T-helper 1 cell treated with Interleukin-12 subunit alpha and Interleukin-12 subunit beta and Interleukin-4 antibody, amounts not matched to agents 30 μg/mL and 1 μg/mL, for 36 hours (primary cell): Measurements from ENCODE around the gene SNX7.

ENCODE experiments used
- H3K27ac Mint-ChIP-seq: one replicate; pipeline ENCODE4 v1.8.0; 2021; ENCODE audit warnings: mild to moderate bottlenecking, mixed read lengths
- H3K27me3 Mint-ChIP-seq: one replicate; pipeline ENCODE4 v1.8.0; 2021; ENCODE audit warnings: low read depth, mixed read lengths
- H3K36me3 Mint-ChIP-seq: one replicate; pipeline ENCODE4 v1.8.0; 2021; ENCODE audit warnings: low read depth, mixed read lengths
- H3K4me1 Mint-ChIP-seq: one replicate; pipeline ENCODE4 v1.8.0; 2021; ENCODE audit warnings: low read depth, mixed read lengths
- H3K4me3 Mint-ChIP-seq: one replicate; pipeline ENCODE4 v1.8.0; 2021; ENCODE audit warnings: mild to moderate bottlenecking, moderate library complexity, mixed read lengths
- H3K9me3 Mint-ChIP-seq: one replicate; pipeline ENCODE4 v1.8.0; 2021; ENCODE audit warnings: mixed read lengths

SNX7 gene

GRCh38 chr1:98675282-98675681 lies 13.8 kb downstream of the SNX7 start:
- no peaks in the 10 kb centered on the region for H3K9me3 Mint-ChIP-seq
- H3K27ac Mint-ChIP-seq = no peak overlapping the region
- H3K36me3 Mint-ChIP-seq = no peaks in the 10 kb centered on the region
- H3K4me3 Mint-ChIP-seq = no peak overlapping the region
- no peaks in the 10 kb centered on the region for H3K27me3 Mint-ChIP-seq
- H3K4me1 Mint-ChIP-seq = no peaks in the 10 kb centered on the region

DNA sequence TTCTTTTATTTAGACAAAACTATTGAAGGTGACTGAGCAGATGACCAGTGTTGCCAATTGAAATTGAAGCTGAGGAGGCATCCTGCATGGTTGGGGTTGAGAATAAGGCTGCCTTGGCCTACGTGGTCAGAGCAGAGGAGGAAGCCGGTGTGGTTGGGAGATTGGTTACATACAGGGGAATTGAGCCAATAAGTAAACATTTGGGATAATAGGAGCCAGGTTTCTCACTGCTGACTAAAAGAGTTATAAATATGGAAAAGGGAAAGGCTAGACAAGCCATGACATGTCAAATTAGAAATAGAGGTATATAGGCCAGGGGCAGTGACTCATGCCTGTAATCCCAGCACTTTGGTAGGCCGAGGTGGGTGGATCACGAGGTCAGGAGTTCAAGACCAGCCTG lies 15.8 kb downstream of the SNX7 start:
- Mint-ChIP-seq H3K36me3 (no peaks in the 10 kb centered on the region), H3K27me3 (no peaks in the 10 kb centered on the region), H3K27ac (no peak overlapping the region), H3K4me3 (no peak overlapping the region), H3K4me1 (no peaks in the 10 kb centered on the region), H3K9me3 (no peaks in the 10 kb centered on the region)

DNA sequence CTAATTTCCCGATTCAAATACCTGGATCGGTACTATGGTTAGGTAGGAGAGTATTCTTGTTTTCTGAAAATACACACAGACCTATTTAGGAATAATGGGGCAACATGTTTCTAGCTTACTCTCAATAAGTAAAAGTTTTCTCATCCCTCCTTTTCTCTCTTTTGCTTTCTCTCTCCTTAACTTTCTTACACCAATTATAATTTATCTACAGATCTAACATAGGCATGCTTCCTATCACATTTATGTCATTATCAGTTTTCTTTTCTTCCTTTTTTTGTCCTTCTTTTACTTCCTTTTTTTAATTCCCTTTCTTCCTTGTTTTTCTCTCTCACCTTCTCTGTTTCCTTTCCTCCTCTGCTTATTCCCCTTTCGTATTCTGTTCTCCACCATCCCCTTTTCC lies 20.3 kb downstream of the SNX7 start:
- H3K4me1 Mint-ChIP-seq = no peaks in the 10 kb centered on the region
- H3K36me3 Mint-ChIP-seq = no peaks in the 10 kb centered on the region
- H3K4me3 Mint-ChIP-seq = no peak overlapping the region
- H3K27me3 Mint-ChIP-seq = no peaks in the 10 kb centered on the region
- H3K27ac Mint-ChIP-seq = no peak overlapping the region
- no peaks in the 10 kb centered on the region for H3K9me3 Mint-ChIP-seq

DNA sequence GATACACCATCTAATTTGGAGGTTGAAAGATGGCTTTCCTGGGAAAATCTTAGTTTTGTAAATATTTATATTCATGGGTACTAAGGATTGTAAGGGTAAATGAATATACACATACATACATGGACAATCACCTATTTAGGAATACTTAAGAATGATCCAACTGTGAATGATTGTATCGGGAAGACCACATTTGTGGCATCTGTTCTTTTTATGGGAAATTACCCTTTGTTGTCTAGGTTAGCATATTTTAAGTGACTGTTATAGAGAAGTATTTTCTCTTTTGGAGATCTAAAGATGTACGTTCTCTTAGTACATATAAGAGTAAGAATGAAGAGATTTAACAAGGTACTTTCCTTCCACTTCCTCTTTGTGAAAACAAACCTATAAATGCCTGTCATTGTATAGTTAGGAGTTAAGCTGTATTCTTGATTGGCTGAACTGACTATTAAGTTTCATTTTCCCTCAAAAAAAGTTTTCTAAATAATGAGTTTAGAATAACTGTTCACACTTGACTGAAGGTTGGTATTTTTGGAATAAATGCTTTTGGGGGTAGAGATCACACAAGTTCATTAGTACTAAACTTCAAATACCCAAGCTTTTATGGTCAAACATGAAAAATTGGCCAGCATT lies 26.7 kb downstream of the SNX7 start:
- Mint-ChIP-seq H3K4me3 (no peak overlapping the region), H3K9me3 (no peaks in the 10 kb centered on the region), H3K4me1 (no peaks in the 10 kb centered on the region), H3K27ac (no peak overlapping the region), H3K36me3 (no peaks in the 10 kb centered on the region), H3K27me3 (no peaks in the 10 kb centered on the region)

- no peaks in the 10 kb centered on the region for H3K27me3 Mint-ChIP-seq
- H3K9me3 Mint-ChIP-seq = no peaks in the 10 kb centered on the region
- no peak overlapping the region for H3K4me3 Mint-ChIP-seq
- H3K36me3 Mint-ChIP-seq = no peaks in the 10 kb centered on the region
- no peaks in the 10 kb centered on the region for H3K4me1 Mint-ChIP-seq
- no peak overlapping the region for H3K27ac Mint-ChIP-seq
These were observed 29.1 kb downstream of the SNX7 start for GRCh38 chr1:98690576-98690975.

- no peaks in the 10 kb centered on the region for H3K4me1 Mint-ChIP-seq
- no peaks in the 10 kb centered on the region for H3K27me3 Mint-ChIP-seq
- H3K36me3 Mint-ChIP-seq = no peaks in the 10 kb centered on the region
- H3K27ac Mint-ChIP-seq = no peak overlapping the region
- no peak overlapping the region for H3K4me3 Mint-ChIP-seq
- no peaks in the 10 kb centered on the region for H3K9me3 Mint-ChIP-seq
These were observed 31.0 kb downstream of the SNX7 start for GRCh38 chr1:98692482-98692881.

DNA sequence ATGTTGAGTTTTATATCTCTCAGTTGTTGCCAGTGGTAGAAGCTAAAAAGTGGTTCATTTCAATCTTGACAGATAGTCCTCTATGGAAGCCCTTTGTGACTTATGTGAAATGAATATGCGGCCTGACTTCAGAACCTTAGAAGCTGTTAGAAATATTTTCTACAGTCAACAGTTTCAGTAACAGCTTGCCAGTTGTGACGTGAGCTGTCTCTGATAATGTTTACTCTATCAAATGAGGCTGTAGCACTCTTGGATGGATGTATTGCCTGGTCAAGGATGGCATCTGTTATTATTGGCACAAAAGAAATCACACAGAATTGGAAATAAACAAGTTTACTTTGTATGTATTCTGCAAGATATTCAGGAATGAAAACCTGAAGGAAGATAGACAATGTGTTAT lies 31.9 kb downstream of the SNX7 start:
- H3K4me3 Mint-ChIP-seq = no peak overlapping the region
- no peak overlapping the region for H3K27ac Mint-ChIP-seq
- H3K9me3 Mint-ChIP-seq = no peaks in the 10 kb centered on the region
- no peaks in the 10 kb centered on the region for H3K36me3 Mint-ChIP-seq
- no peaks in the 10 kb centered on the region for H3K27me3 Mint-ChIP-seq
- no peaks in the 10 kb centered on the region for H3K4me1 Mint-ChIP-seq

GRCh38 chr1:98696077-98696476 lies 34.6 kb downstream of the SNX7 start:
- H3K27me3 Mint-ChIP-seq = no peaks in the 10 kb centered on the region
- no peaks in the 10 kb centered on the region for H3K36me3 Mint-ChIP-seq
- no peaks in the 10 kb centered on the region for H3K9me3 Mint-ChIP-seq
- no peak overlapping the region for H3K4me3 Mint-ChIP-seq
- H3K4me1 Mint-ChIP-seq = no peaks in the 10 kb centered on the region
- H3K27ac Mint-ChIP-seq = no peak overlapping the region

DNA sequence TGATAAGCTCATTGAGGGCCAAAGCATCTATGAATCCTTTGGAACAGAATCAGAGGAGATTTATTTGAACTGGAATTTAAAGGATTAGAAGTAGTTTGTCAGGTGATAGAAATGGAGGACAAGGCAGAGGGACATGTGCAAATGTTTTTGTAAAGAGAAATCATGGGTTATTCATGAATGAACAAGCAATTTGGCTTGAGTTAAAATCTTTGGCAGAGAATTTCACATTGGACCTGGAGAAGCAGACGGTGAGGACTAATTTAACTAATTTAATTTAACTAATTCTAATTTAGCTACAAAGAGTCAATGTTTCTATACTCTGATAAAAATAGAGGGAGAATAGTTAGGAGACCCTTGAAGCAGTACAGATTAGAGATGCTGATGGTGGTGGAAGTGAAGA lies 36.3 kb downstream of the SNX7 start:
- Mint-ChIP-seq H3K4me1 (no peaks in the 10 kb centered on the region), H3K27me3 (no peaks in the 10 kb centered on the region), H3K4me3 (no peak overlapping the region), H3K36me3 (no peaks in the 10 kb centered on the region), H3K27ac (no peak overlapping the region), H3K9me3 (no peaks in the 10 kb centered on the region)

DNA sequence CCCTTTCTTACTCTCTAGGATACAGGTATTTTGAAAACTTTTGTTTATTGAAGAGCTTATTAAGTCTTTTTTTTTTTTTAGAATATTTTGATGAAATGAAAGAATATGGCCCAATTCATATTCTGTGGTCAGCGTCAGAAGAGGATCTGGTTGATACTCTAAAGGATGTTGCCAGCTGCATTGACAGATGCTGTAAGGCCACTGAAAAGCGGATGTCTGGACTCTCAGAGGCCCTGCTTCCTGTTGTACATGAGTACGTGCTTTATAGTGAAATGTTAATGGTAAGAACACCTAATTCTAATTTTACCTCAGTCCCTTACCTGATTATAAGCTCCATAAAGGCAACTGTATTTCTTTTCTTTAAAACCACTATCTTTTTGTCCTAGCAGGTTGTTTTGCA lies 37.1 kb downstream of the SNX7 start:
- no peaks in the 10 kb centered on the region for H3K27me3 Mint-ChIP-seq
- no peaks in the 10 kb centered on the region for H3K36me3 Mint-ChIP-seq
- no peaks in the 10 kb centered on the region for H3K4me1 Mint-ChIP-seq
- no peaks in the 10 kb centered on the region for H3K9me3 Mint-ChIP-seq
- H3K27ac Mint-ChIP-seq = no peak overlapping the region
- H3K4me3 Mint-ChIP-seq = no peak overlapping the region

GRCh38 chr1:98700228-98700627 lies 38.7 kb downstream of the SNX7 start:
- H3K36me3 Mint-ChIP-seq = no peaks in the 10 kb centered on the region
- H3K4me1 Mint-ChIP-seq = no peaks in the 10 kb centered on the region
- H3K27ac Mint-ChIP-seq = no peak overlapping the region
- H3K9me3 Mint-ChIP-seq = no peaks in the 10 kb centered on the region
- no peaks in the 10 kb centered on the region for H3K27me3 Mint-ChIP-seq
- H3K4me3 Mint-ChIP-seq = no peak overlapping the region

GRCh38 chr1:98702976-98703375 lies 41.5 kb downstream of the SNX7 start:
- Mint-ChIP-seq H3K36me3 (no peaks in the 10 kb centered on the region), H3K27ac (no peak overlapping the region), H3K4me1 (no peaks in the 10 kb centered on the region), H3K27me3 (no peaks in the 10 kb centered on the region), H3K4me3 (no peak overlapping the region), H3K9me3 (no peaks in the 10 kb centered on the region)

GRCh38 chr1:98704474-98704873 lies 43.0 kb downstream of the SNX7 start:
- no peak overlapping the region for H3K27ac Mint-ChIP-seq
- no peaks in the 10 kb centered on the region for H3K9me3 Mint-ChIP-seq
- H3K4me1 Mint-ChIP-seq = no peaks in the 10 kb centered on the region
- no peaks in the 10 kb centered on the region for H3K27me3 Mint-ChIP-seq
- no peaks in the 10 kb centered on the region for H3K36me3 Mint-ChIP-seq
- no peak overlapping the region for H3K4me3 Mint-ChIP-seq

DNA sequence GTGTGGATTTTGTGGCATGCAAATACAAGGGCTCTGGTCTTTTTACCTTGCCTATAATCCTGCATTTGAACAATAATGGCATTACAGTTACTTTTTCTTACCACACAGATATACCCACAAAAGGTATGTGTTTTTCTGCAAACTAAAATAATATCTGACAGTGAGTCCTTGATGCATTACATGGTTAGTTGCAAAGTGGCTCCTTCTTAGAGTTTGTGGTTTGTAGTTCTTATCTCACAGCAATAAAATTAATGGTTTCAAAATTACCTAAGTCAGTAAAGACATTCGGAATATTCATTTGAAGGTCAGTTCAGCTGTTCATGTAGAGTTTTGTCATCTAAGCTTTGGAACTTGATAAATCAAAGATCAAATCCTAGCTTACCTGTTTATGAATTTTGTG lies 43.5 kb downstream of the SNX7 start:
- Mint-ChIP-seq H3K9me3 (no peaks in the 10 kb centered on the region), H3K27ac (no peak overlapping the region), H3K4me3 (no peak overlapping the region), H3K27me3 (no peaks in the 10 kb centered on the region), H3K4me1 (no peaks in the 10 kb centered on the region), H3K36me3 (no peaks in the 10 kb centered on the region)

GRCh38 chr1:98705591-98705990 lies 44.1 kb downstream of the SNX7 start:
- Mint-ChIP-seq H3K27me3 (no peaks in the 10 kb centered on the region), H3K4me3 (no peak overlapping the region), H3K4me1 (no peaks in the 10 kb centered on the region), H3K9me3 (no peaks in the 10 kb centered on the region), H3K27ac (no peak overlapping the region), H3K36me3 (no peaks in the 10 kb centered on the region)

DNA sequence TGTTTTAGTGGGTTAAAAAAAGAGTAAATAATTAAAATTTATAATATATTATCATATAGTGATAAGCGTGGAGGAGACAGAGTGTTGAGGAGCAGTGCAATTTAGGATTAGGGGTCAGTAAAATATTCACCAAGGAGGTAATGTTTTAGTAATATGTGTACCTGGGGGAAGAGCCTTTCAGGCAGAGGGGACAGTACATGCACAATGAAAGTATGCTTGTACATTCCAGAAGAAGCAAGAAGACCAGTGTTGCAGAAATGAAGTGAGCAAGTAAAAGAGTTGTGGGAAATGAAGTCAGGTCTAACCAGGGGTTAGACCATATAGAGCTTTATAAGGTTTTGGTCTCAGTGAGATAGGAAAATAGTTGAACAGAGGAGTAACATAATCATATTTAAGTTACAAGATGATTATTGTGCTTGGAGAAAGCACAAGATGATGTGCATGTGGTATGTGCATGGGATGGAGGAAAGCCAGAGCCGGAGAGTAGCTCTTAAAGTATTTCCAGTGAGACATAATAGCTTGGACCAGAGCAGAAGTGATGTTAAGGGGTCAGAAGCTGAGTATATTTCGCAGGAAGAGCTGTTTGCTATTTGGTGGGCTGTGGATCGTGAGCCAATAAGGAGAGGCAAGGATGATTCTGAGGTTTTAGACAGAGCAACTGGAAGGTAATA lies 44.8 kb downstream of the SNX7 start:
- H3K4me1 Mint-ChIP-seq = no peaks in the 10 kb centered on the region
- H3K27ac Mint-ChIP-seq = no peak overlapping the region
- H3K9me3 Mint-ChIP-seq = no peaks in the 10 kb centered on the region
- H3K27me3 Mint-ChIP-seq = no peaks in the 10 kb centered on the region
- no peaks in the 10 kb centered on the region for H3K36me3 Mint-ChIP-seq
- H3K4me3 Mint-ChIP-seq = no peak overlapping the region
